ENCODE results near the gene CBLB. TPM values are rescaled to one million over a fixed set of nuclear protein-coding genes. Genes with fewer than 3 reads are reported as not detected.

The CBLB gene
- total and polyA plus RNA-seq, 9 of the 15 experiments (the other 6 are each of a cell fraction or from before 2014, with no cell fraction given) = 1.8 to 8.1 (median 5.3) TPM

DNA sequence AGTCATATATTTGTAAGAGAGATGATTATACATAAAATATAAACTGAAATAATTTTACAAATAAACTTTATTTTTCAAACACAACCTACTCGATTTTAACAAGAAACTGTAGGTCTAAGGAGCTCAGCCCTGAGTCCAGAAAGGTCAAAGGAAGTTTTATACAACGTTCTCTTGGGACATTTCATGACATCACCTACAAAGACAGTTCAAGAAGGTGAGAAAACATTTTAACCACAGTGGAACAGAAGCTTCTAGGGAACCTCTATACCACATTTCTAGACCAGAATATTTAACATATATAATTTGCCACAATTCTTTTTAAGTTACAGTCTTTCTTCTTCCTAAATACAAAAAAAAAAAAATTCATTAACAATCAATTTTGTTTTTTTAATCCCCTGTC, 40.1 kb downstream of the CBLB start:
- BruUV-seq (replicated peaks) = no TSS peak
- Histone ChIP-seq H3K9me3 (replicated peaks; ENCODE audit: control insufficient read depth, insufficient read depth, low read depth, low read length) (no peaks in the 10 kb centered on the region), H3K4me2 (ENCODE audit: insufficient read depth, low read length) (no peak overlapping the region), H3K36me3 (ENCODE audit: control insufficient read depth, insufficient read depth, low read length) (no peaks in the 10 kb centered on the region), H3K9me1 (ENCODE audit: control insufficient read depth, insufficient read depth, low read length) (no peaks in the 10 kb centered on the region), H3K27me3 (ENCODE audit: control insufficient read depth in 2 of 2, insufficient read depth in 2 of 2, low read length in 2 of 2) (no peaks in the 10 kb centered on the region), H3K9ac (ENCODE audit: insufficient read depth in 1 of 2, low read depth in 2 of 2, low read length in 2 of 2) (no peak overlapping the region), H3K79me2 (ENCODE audit: control insufficient read depth, insufficient read depth, low read length) (no peaks in the 10 kb centered on the region), H4K20me1 (replicated peaks; ENCODE audit: control insufficient read depth, insufficient read depth, low read length) (no peaks in the 10 kb centered on the region), H3K4me3 (no peak overlapping the region), H2AFZ (ENCODE audit: low read depth, low read length) (no peak overlapping the region), H3K27ac (ENCODE audit: extremely low read depth, low read depth, low read length) (no peak overlapping the region), H3K4me1 (replicated peaks in 1 of 2; ENCODE audit: control insufficient read depth in 2 of 2, insufficient read depth in 2 of 2, low read length in 2 of 2) (peaks cover 0 to 9% of the 10 kb centered on the region in 2 experiments; a peak in 1 of 5 replicates)
- ATAC-seq (no peak), DNase-seq (ENCODE audit: extremely low read depth in 1 of 4, low spot score in 3 of 4) (no peak), FAIRE-seq (no peak)
- in situ Hi-C loops (cut with MboI) = no loop called here
- TF ChIP-seq, protein P1, sequence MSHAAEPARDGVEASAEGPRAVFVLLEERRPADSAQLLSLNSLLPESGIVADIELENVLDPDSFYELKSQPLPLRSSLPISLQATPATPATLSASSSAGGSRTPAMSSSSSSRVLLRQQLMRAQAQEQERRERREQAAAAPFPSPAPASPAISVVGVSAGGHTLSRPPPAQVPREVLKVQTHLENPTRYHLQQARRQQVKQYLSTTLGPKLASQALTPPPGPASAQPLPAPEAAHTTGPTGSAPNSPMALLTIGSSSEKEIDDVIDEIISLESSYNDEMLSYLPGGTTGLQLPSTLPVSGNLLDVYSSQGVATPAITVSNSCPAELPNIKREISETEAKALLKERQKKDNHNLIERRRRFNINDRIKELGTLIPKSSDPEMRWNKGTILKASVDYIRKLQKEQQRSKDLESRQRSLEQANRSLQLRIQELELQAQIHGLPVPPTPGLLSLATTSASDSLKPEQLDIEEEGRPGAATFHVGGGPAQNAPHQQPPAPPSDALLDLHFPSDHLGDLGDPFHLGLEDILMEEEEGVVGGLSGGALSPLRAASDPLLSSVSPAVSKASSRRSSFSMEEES (CRISPR knock-in tag; IDR thresholded peaks at IDR 0.05) = no peak
- TF ChIP-seq ZNF766 (CRISPR knock-in tag; conservative IDR thresholded peaks at IDR 0.05) (no peak), ZNF175 (CRISPR knock-in tag; IDR thresholded peaks at IDR 0.05; ENCODE audit: low read depth) (no peak), HIVEP1 (CRISPR knock-in tag; IDR thresholded peaks at IDR 0.05) (no peak), FOXA3 (CRISPR knock-in tag; conservative IDR thresholded peaks at IDR 0.05 in 1 of 2, IDR thresholded peaks at IDR 0.05 in 1 of 2) (no peak), CBFA2T2 (conservative IDR thresholded peaks at IDR 0.05) (no peak)
- intact Hi-C loops (cut with micrococcal nuclease) = no loop called here
- WGBS (ENCODE audit: insufficient coverage, low coverage, missing lambda C conversion rate) = 19% methylated on average over 2 of the region's 2 CpGs
- ChIA-PET CTCF (ENCODE audit: low intra/inter-chr PET ratio) (no interaction called here), POLR2A (interaction anchor here (0.9 kb wide), 1 partner anchor 14 kb away, joined by 3 read pairs; no protein-coding TSS in a partner anchor)

Data from K562 (cell line).